GM18873 (cell line): ENCODE measurements around the gene RABGAP1L.
"Not testable (repeated sequence)": the region's sequence is repeated elsewhere in the genome, so short reads cannot be mapped to it uniquely, and the experiment has no call there.

Experiments used
- ATAC-seq: cut with Tn5 transposase; IDR thresholded peaks from one replicate; pipeline ENCODE4 v1.9.1; 2021; ENCODE audit warnings: mild to moderate bottlenecking, moderate library complexity, moderate number of reproducible peaks; ENCODE audit not compliant: unreplicated experiment, low FRiP score

RABGAP1L gene

GRCh38 chr1:174996476-174996875, 837.2 kb downstream of the RABGAP1L start:
- no peak for ATAC-seq

GRCh38 chr1:174997041-174997440, 837.7 kb downstream of the RABGAP1L start:
- no peak for ATAC-seq

GRCh38 chr1:174998569-174999215, 839.4 kb downstream of the RABGAP1L start:
- no peak for ATAC-seq

- ATAC-seq = peak; percentile 72
Measured at GRCh38 chr1:174999216-174999935, 840.1 kb downstream of the RABGAP1L start.

- ATAC-seq = peak; percentile 3
Measured at GRCh38 chr1:174999936-175000696, 840.8 kb downstream of the RABGAP1L start, which contains the start of gene CACYBP. TSS of gene CACYBP (plus strand) at chr1:174999947. CDS start at chr1:175000181, 234 bp downstream.

GRCh38 chr1:175000697-175001187, 841.4 kb downstream of the RABGAP1L start:
- no peak for ATAC-seq

GRCh38 chr1:175002910-175003517, 843.7 kb downstream of the RABGAP1L start:
- ATAC-seq = no peak

- no peak for ATAC-seq
Measured at GRCh38 chr1:175003521-175003920, 844.2 kb downstream of the RABGAP1L start.

GRCh38 chr1:175005085-175005783, 845.9 kb downstream of the RABGAP1L start:
- no peak for ATAC-seq

GRCh38 chr1:175009532-175009931, 850.2 kb downstream of the RABGAP1L start:
- ATAC-seq = no peak

GRCh38 chr1:175013445-175013844, 854.1 kb downstream of the RABGAP1L start:
- ATAC-seq = no peak

GRCh38 chr1:175015243-175015642, 855.9 kb downstream of the RABGAP1L start:
- ATAC-seq = no peak

GRCh38 chr1:175019524-175019923, 860.2 kb downstream of the RABGAP1L start:
- ATAC-seq = no peak

- ATAC-seq = peak; percentile 77
Measured at GRCh38 chr1:175023043-175023921, 864.0 kb downstream of the RABGAP1L start, which contains the start of gene MRPS14. TSS of gene MRPS14 (minus strand) at chr1:175023425. CDS start at chr1:175023408, 17 bp downstream.

- ATAC-seq = not testable (repeated sequence)
Measured at GRCh38 chr1:175023922-175024242, 864.6 kb downstream of the RABGAP1L start.

- ATAC-seq = no peak
Measured at GRCh38 chr1:175024773-175025172, 865.5 kb downstream of the RABGAP1L start.

GRCh38 chr1:175033953-175034352, 874.6 kb downstream of the RABGAP1L start:
- ATAC-seq = no peak

- no peak for ATAC-seq
Measured at GRCh38 chr1:175034775-175035174, 875.5 kb downstream of the RABGAP1L start.

GRCh38 chr1:175035865-175036264, 876.5 kb downstream of the RABGAP1L start:
- ATAC-seq = no peak
